IMR-90 (cell line): ENCODE measurements around the gene PSMC6. TPM values are rescaled to one million over a fixed set of nuclear protein-coding genes. Genes with fewer than 3 reads are reported as not detected.

Experiments
- ATAC-seq: fragments of 200-7000 bp; cut with Tn5 transposase; 2 replicates; pipeline ENCODE4 v1.9.1; 2020; ENCODE audit warnings: low read depth, mild to moderate bottlenecking, moderate library complexity
- BruUV-seq: library from RNA; stranded (reverse); fragments of 400-500 nt; replicated peaks from 2 replicates; lab custom pipeline; 2021; lab: Mats Ljungman, UMichigan
- CTCF ChIA-PET: fragments of 300-600 bp; formaldehyde crosslinking; extraction: SDS; loops from one replicate; lab custom pipeline; 2021; ENCODE audit warnings: antibody characterized with exemption; lab: Yijun Ruan, JAX
- POLR2A ChIA-PET: fragments of 300-600 bp; sonication (Branson Sonifier 250); formaldehyde crosslinking; loops from one replicate; lab custom pipeline; 2022; ENCODE audit warnings: antibody characterized with exemption; ENCODE audit not compliant: unreplicated experiment; lab: Charles Lee
- DNase-seq: peaks from one replicate; pipeline ENCODE4 v3.0.0; 2013
- H2AFZ ChIP-seq: replicated peaks from 2 replicates; pipeline ENCODE3; 2013; ENCODE audit warnings: low read length, mild to moderate bottlenecking; ENCODE audit not compliant: poor library complexity
- H2AK5ac ChIP-seq: 2 replicates; pipeline ENCODE4 v1.6.1; 2013; ENCODE audit warnings: low read depth, low read length, inconsistent platforms
- H2AK9ac ChIP-seq: replicated peaks from 2 replicates; pipeline ENCODE3; 2013; ENCODE audit warnings: mild to moderate bottlenecking, low read depth, low read length, moderate library complexity; ENCODE audit not compliant: poor library complexity
- H2BK120ac ChIP-seq: 2 replicates; pipeline ENCODE4 v1.6.1; 2013; ENCODE audit warnings: low read depth, low read length, inconsistent platforms
- H2BK15ac ChIP-seq: 3 replicates; pipeline ENCODE4 v1.6.1; 2013; ENCODE audit warnings: low read depth, low read length, inconsistent platforms
- H2BK20ac ChIP-seq: 2 replicates; pipeline ENCODE4 v1.6.1; 2013; ENCODE audit warnings: low read depth, mild to moderate bottlenecking, inconsistent platforms, low read length, moderate library complexity
- H2BK5ac ChIP-seq: 2 replicates; pipeline ENCODE4 v1.6.1; 2013; ENCODE audit warnings: mild to moderate bottlenecking, low read depth, low read length, inconsistent platforms; ENCODE audit not compliant: poor library complexity, severe bottlenecking
- H3K14ac ChIP-seq: replicated peaks from 2 replicates; pipeline ENCODE4 v1.6.1; 2013; ENCODE audit warnings: low read depth, low read length, inconsistent platforms
- H3K18ac ChIP-seq: 2 replicates; pipeline ENCODE4 v1.6.1; 2013; ENCODE audit warnings: low read depth, low read length, control low read depth
- H3K23ac ChIP-seq: 2 replicates; pipeline ENCODE4 v1.6.1; 2013; ENCODE audit warnings: low read depth, low read length, inconsistent platforms
- H3K27ac ChIP-seq: 2 replicates; pipeline ENCODE4 v1.5.1; 2013; ENCODE audit warnings: mild to moderate bottlenecking, control low read depth, low read length; ENCODE audit not compliant: insufficient read depth
- H3K27me3 ChIP-seq: 2 replicates; pipeline ENCODE4 v1.6.1; 2013; ENCODE audit warnings: low read length; ENCODE audit not compliant: control insufficient read depth, insufficient read depth
- H3K36me3 ChIP-seq: 2 replicates; pipeline ENCODE4 v1.6.1; 2013; ENCODE audit warnings: low read length, mixed read lengths; ENCODE audit not compliant: control insufficient read depth, insufficient read depth
- H3K4ac ChIP-seq: 2 replicates; pipeline ENCODE4 v1.6.1; 2013; ENCODE audit warnings: low read depth, low read length, inconsistent platforms
- H3K4me1 ChIP-seq: 2 replicates; pipeline ENCODE4 v1.6.1; 2013; ENCODE audit warnings: low read length, mixed read lengths; ENCODE audit not compliant: control insufficient read depth, insufficient read depth
- H3K4me2 ChIP-seq: 2 replicates; pipeline ENCODE4 v1.6.1; 2013; ENCODE audit warnings: low read depth, mild to moderate bottlenecking, control low read depth, low read length, moderate library complexity
- H3K4me3 ChIP-seq: 2 replicates; pipeline ENCODE4 v1.5.1; 2013; ENCODE audit warnings: low read depth, mild to moderate bottlenecking, control low read depth, low read length, moderate library complexity; ENCODE audit not compliant: insufficient read depth
- H3K56ac ChIP-seq: 2 replicates; pipeline ENCODE4 v1.6.1; 2013; ENCODE audit warnings: low read length, inconsistent platforms; ENCODE audit not compliant: insufficient read depth; ENCODE audit errors: extremely low read depth
- H3K79me1 ChIP-seq, 2 experiments: 2 replicates each; pipeline ENCODE4 v1.6.1; 2013; ENCODE audit warnings: low read length in 2 of 2, inconsistent platforms in 1 of 2, low read depth in 1 of 2
- H3K9ac ChIP-seq: 2 replicates; pipeline ENCODE4 v1.6.1; 2013; ENCODE audit warnings: low read depth, low read length, control low read depth
- H3K9me1 ChIP-seq: 2 replicates; pipeline ENCODE4 v1.6.1; 2013; ENCODE audit warnings: low read length, inconsistent platforms; ENCODE audit not compliant: insufficient read depth
- H3K9me3 ChIP-seq: 2 replicates; pipeline ENCODE4 v1.6.1; 2013; ENCODE audit warnings: low read length; ENCODE audit not compliant: control insufficient read depth, insufficient read depth
- H4K20me1 ChIP-seq: 2 replicates; pipeline ENCODE4 v1.6.1; 2013; ENCODE audit warnings: low read length, inconsistent platforms; ENCODE audit not compliant: insufficient read depth
- H4K5ac ChIP-seq: 2 replicates; pipeline ENCODE4 v1.6.1; 2013; ENCODE audit warnings: mild to moderate bottlenecking, low read depth, low read length, control low read depth
- H4K8ac ChIP-seq, 2 experiments: 2 replicates each; pipeline ENCODE4 v1.6.1; 2013; ENCODE audit warnings: low read depth in 2 of 2, low read length in 2 of 2, control low read depth in 1 of 2, inconsistent platforms in 1 of 2
- H4K91ac ChIP-seq: 2 replicates; pipeline ENCODE4 v1.6.1; 2013; ENCODE audit warnings: low read depth, low read length, inconsistent platforms; ENCODE audit not compliant: insufficient read depth
- BHLHE40 ChIP-seq: fragments of 150-350 bp; IDR thresholded peaks from 2 replicates; pipeline ENCODE4 v1.6.1; 2016; ENCODE audit warnings: mild to moderate bottlenecking, low read depth, low read length
- CHD1 ChIP-seq: IDR thresholded peaks from 2 replicates; pipeline ENCODE4 v1.6.1; 2012; ENCODE audit warnings: low read depth, low read length, improper control_type of control experiment
- MAZ ChIP-seq: IDR thresholded peaks from 2 replicates; pipeline ENCODE4 v1.6.1; 2012; ENCODE audit warnings: low read depth, mild to moderate bottlenecking, low read length, improper control_type of control experiment, moderate library complexity, borderline replicate concordance
- MXI1 ChIP-seq: IDR thresholded peaks from 2 replicates; pipeline ENCODE4 v1.6.1; 2012; ENCODE audit warnings: low read depth, mild to moderate bottlenecking, low read length, moderate library complexity, borderline replicate concordance
- POLR2A ChIP-seq: IDR thresholded peaks from 2 replicates; pipeline ENCODE4 v1.6.1; 2012; ENCODE audit warnings: mild to moderate bottlenecking, low read depth, low read length
- RAD21 ChIP-seq: IDR thresholded peaks from 2 replicates; pipeline ENCODE4 v1.6.1; 2012; ENCODE audit warnings: low read length, improper control_type of control experiment
- RCOR1 ChIP-seq: IDR thresholded peaks from 2 replicates; pipeline ENCODE4 v1.6.1; 2012; ENCODE audit warnings: mild to moderate bottlenecking, low read length, improper control_type of control experiment; ENCODE audit not compliant: insufficient replicate concordance
- WGBS, 2 experiments: methylation state at CpG; one replicate each; pipeline versions ENCODE4 v1.1.5 to v1.1.7; 2013; ENCODE audit warnings: missing lambda C conversion rate in 2 of 2; ENCODE audit not compliant: insufficient read length in 1 of 2; ENCODE audit errors: extremely low coverage in 2 of 2; 5-methylcytosine and 5-hydroxymethylcytosine counted together
- dilution Hi-C: fragments of 300-500 bp; cut with HindIII; formaldehyde crosslinking; loops from one replicate; pipeline ENCODE4 v1.14.3; 2018; ENCODE audit warnings: low sequenced_read_pairs; ENCODE audit not compliant: unreplicated experiment
- in situ Hi-C: fragments of 300-500 bp; cut with MboI; formaldehyde crosslinking; loops from 3 replicates; pipeline ENCODE4 v1.14.3; 2019; ENCODE audit warnings: low sequenced_read_pairs, inconsistent platforms, mixed read lengths
- intact Hi-C: fragments of 100-400 bp; cut with micrococcal nuclease; formaldehyde crosslinking; loops from 2 replicates; pipeline ENCODE4 v1.10.0; 2022
- polyA plus RNA-seq, 3 experiments: library from polyadenylated mRNA; depleted of rRNA; stranded (reverse); fragments of >200 nt; gene quantifications; 2 replicates each; pipeline ENCODE4 v1.2.3, GENCODE V29; 2012; ENCODE audit warnings: low replicate concordance in 1 of 3
- total RNA-seq: library from RNA; depleted of rRNA; stranded (reverse); fragments of >200 nt; gene quantifications from 2 replicates; pipeline ENCODE4 v1.2.3, GENCODE V29; 2012
- TF ChIP-seq, protein P1 (sequence below): conservative IDR thresholded peaks from 2 replicates; pipeline ENCODE4 v1.5.1; 2012; ENCODE audit warnings: mild to moderate bottlenecking, low read depth, low read length, improper control_type of control experiment

Gene PSMC6
- total and polyA plus RNA-seq, 2 of the 4 experiments (the other 2 are of a cell fraction) = 62.9 to 85.4 TPM

DNA sequence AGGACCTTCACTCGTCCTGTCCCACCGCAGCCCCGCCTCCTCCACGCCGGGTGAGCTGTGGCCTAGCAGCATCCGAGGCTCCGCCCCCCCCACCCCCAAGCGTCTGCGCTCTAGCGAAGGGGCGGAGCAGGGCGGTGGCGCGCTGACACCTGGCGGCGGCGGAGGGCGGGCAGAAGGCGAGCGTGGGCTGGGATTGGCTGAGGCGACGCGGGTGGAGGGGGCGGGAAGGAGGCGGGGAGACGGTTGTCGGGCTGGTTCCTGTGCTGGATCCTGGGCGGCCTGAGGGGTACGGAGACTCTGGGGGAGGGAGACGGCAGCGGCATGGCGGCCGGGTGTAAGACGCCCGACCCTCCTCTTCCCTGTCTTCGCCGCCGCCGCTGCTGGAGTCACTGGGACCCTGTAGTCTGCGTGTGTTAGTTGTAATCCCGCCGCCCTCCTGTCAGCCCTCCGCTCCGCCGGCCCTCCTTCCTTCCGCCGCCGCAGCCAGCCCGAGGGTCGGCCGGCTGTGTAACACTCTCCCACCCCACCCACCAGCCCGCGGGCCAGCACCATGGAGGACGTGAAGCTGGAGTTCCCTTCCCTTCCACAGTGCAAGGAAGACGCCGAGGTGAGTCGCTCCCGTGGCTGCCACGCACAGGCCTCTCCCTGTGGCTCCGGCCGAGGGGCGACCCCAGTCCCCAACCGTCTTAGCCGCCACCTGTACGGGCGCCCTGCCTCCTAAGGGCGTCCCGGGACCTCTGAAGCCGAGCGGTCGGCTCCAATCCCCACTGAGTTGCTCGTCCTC lies 23.1 kb downstream of the PSMC6 start, which contains the start of gene STYX:
STYX (plus strand) TSS at position 242 of the 784 bp plus-strand sequence; CDS start at position 551, 309 bp downstream.
- POLR2A ChIA-PET = interaction anchor here (0.5 kb wide), 1 partner anchor 1224 kb away, joined by 8 read pairs; no protein-coding TSS in a partner anchor
- Histone ChIP-seq H3K4me1 (no peaks in the 10 kb centered on the region), H2BK120ac (no peak within 1 kb of the TSS; the same call in 1 of the 2 replicates), H3K9ac (peak within 1 kb of the TSS; percentile 81), H3K56ac (peak within 1 kb of the TSS; percentile 17), H2BK5ac (peak within 1 kb of the TSS; percentile 49), H4K8ac (peak within 1 kb of the TSS in 1 of 2 experiments; percentile 57; a peak in 1 of 4 replicates), H4K91ac (peak within 1 kb of the TSS; percentile 46; the same call in 1 of the 2 replicates), H3K9me3 (no peaks in the 10 kb centered on the region), H3K4me3 (peak within 1 kb of the TSS; percentile 84), H3K18ac (peak within 1 kb of the TSS; percentile 36), H3K36me3 (peaks cover 5% of the 10 kb centered on the region; the same call in 1 of the 2 replicates), H3K79me1 (peaks cover 11 to 41% of the 10 kb centered on the region in 2 experiments; a peak in 3 of 4 replicates), H2AK5ac (no peak within 1 kb of the TSS), H3K23ac (peak within 1 kb of the TSS; percentile 93), H3K27ac (peak within 1 kb of the TSS; percentile 65), H4K20me1 (no peaks in the 10 kb centered on the region; the same call in 1 of the 2 replicates), H4K5ac (no peak within 1 kb of the TSS), H3K9me1 (no peaks in the 10 kb centered on the region), H2BK20ac (no peak within 1 kb of the TSS), H2AK9ac (peak within 1 kb of the TSS; percentile 86), H3K4ac (peak within 1 kb of the TSS; percentile 29), H2BK15ac (no peak within 1 kb of the TSS), H3K27me3 (no peaks in the 10 kb centered on the region), H3K14ac (peak within 1 kb of the TSS; percentile 64), H3K4me2 (peak within 1 kb of the TSS; percentile 92), H2AFZ (peak within 1 kb of the TSS; percentile 97)
- BruUV-seq = no TSS peak
- WGBS, 2 experiments = 0% methylated on average over 18 of the region's 72 CpGs; no CpG with 5 or more reads in 1 of the 2 experiments
- TF ChIP-seq CHD1 (no peak), RAD21 (no peak), MAZ (peak; percentile 90), BHLHE40 (no peak), POLR2A (peak; percentile 87), RCOR1 (no peak), MXI1 (peak; percentile 34; the same call in 1 of the 2 replicates)
- TF ChIP-seq, protein P1, sequence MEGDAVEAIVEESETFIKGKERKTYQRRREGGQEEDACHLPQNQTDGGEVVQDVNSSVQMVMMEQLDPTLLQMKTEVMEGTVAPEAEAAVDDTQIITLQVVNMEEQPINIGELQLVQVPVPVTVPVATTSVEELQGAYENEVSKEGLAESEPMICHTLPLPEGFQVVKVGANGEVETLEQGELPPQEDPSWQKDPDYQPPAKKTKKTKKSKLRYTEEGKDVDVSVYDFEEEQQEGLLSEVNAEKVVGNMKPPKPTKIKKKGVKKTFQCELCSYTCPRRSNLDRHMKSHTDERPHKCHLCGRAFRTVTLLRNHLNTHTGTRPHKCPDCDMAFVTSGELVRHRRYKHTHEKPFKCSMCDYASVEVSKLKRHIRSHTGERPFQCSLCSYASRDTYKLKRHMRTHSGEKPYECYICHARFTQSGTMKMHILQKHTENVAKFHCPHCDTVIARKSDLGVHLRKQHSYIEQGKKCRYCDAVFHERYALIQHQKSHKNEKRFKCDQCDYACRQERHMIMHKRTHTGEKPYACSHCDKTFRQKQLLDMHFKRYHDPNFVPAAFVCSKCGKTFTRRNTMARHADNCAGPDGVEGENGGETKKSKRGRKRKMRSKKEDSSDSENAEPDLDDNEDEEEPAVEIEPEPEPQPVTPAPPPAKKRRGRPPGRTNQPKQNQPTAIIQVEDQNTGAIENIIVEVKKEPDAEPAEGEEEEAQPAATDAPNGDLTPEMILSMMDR = no peak
- ATAC-seq (peak; percentile 99), DNase-seq (peak; percentile 96)
- in situ Hi-C loops = no loop called here
- dilution Hi-C loops = no loop called here
- CTCF ChIA-PET = interaction anchor here (1.5 kb wide), 1 partner anchor 14 kb away, joined by 4 read pairs; no protein-coding TSS in a partner anchor
- intact Hi-C loops = loop anchor here (5.0 kb wide), 1 partner anchor 577 kb away; no protein-coding TSS in a partner anchor
